Loucy (cell line): ENCODE measurements around the gene SOCS2.

Experiments
- CTCF ChIP-seq: fragments of 200-600 bp; sonication (generic); conservative IDR thresholded peaks from 2 replicates; pipeline ENCODE4 v1.5.1; 2014; ENCODE audit warnings: mild to moderate bottlenecking, antibody characterized with exemption, low read length
- EZH2phosphoT487 ChIP-seq: fragments of 200-600 bp; IDR thresholded peaks from 2 replicates; pipeline ENCODE4 v1.6.1; 2018; ENCODE audit warnings: antibody characterized with exemption, mild to moderate bottlenecking, moderate library complexity, borderline replicate concordance

GRCh38 chr12:93547778-93548177 lies 24.7 kb upstream of the SOCS2 start:
- TF ChIP-seq CTCF (no peak), EZH2phosphoT487 (no peak)
